ENCODE results near the gene DONSON. TPM values are rescaled to one million over a fixed set of nuclear protein-coding genes. Genes with fewer than 3 reads are reported as not detected.
A peak's percentile ranks its signal among the peaks of the same experiment; 100 is the strongest.

Gene DONSON
- total and polyA plus RNA-seq, 5 donors: 3.9 to 5.9 (median 5.3) TPM

GRCh38 chr21:33541105-33541711 is 47.3 kb downstream of the DONSON start:
- WGBS: 53% methylated on average over 19 of the region's 19 CpGs
- intact Hi-C loops (cut with DNase I): no loop called here

GRCh38 chr21:33540711-33541104 is 47.8 kb downstream of the DONSON start:
- no peaks in the 10 kb centered on the region for H3K9me3 ChIP-seq (ENCODE audit: control insufficient read depth, low read length)
- 79% methylated on average over 3 of the region's 3 CpGs for WGBS
- no peak overlapping the region for H3K4me3 ChIP-seq (ENCODE audit: low read length)
- ATAC-seq (no peak), DNase-seq (no peak)
- intact Hi-C loops (cut with DNase I): no loop called here
- no peaks in the 10 kb centered on the region for H3K4me1 ChIP-seq (ENCODE audit: control insufficient read depth, insufficient read depth, low read length)
- no peaks in the 10 kb centered on the region for H3K27me3 ChIP-seq (ENCODE audit: control insufficient read depth, insufficient read depth)
- no peak overlapping the region for H3K27ac ChIP-seq (ENCODE audit: low read length)

More at GRCh38 chr21:33541105-33541711, 47.3 kb downstream of the DONSON start:
- Histone ChIP-seq H3K4me1 (ENCODE audit: control insufficient read depth, insufficient read depth, low read length) (no peaks in the 10 kb centered on the region), H3K27me3 (ENCODE audit: control insufficient read depth, insufficient read depth) (no peaks in the 10 kb centered on the region), H3K27ac (ENCODE audit: low read length) (peak overlapping the region; percentile 81), H3K9me3 (ENCODE audit: control insufficient read depth, low read length) (no peaks in the 10 kb centered on the region), H3K4me3 (ENCODE audit: low read length) (peak overlapping the region; percentile 52)
- DNase-seq (peak in 1 of 3 donors; percentile 55), ATAC-seq (no peak)

- no peaks in the 10 kb centered on the region for H3K9me3 ChIP-seq (ENCODE audit: control insufficient read depth, low read length)
- intact Hi-C loops (cut with DNase I): no loop called here
- 81% methylated on average over 4 of the region's 4 CpGs for WGBS
- DNase-seq (no peak), ATAC-seq (no peak)
- H3K27ac ChIP-seq (ENCODE audit: low read length): no peak overlapping the region
- no peak overlapping the region for H3K4me3 ChIP-seq (ENCODE audit: low read length)
- no peaks in the 10 kb centered on the region for H3K27me3 ChIP-seq (ENCODE audit: control insufficient read depth, insufficient read depth)
- no peaks in the 10 kb centered on the region for H3K4me1 ChIP-seq (ENCODE audit: control insufficient read depth, insufficient read depth, low read length)
Observed at GRCh38 chr21:33539616-33540015, 48.9 kb downstream of the DONSON start.

- Histone ChIP-seq H3K4me3 (ENCODE audit: low read length) (no peak overlapping the region), H3K9me3 (ENCODE audit: control insufficient read depth, low read length) (no peaks in the 10 kb centered on the region), H3K27me3 (ENCODE audit: control insufficient read depth, insufficient read depth) (no peaks in the 10 kb centered on the region), H3K4me1 (ENCODE audit: control insufficient read depth, insufficient read depth, low read length) (no peaks in the 10 kb centered on the region), H3K27ac (ENCODE audit: low read length) (no peak overlapping the region)
- ATAC-seq (no peak), DNase-seq (no peak)
- WGBS: 95% methylated on average over 2 of the region's 2 CpGs
- intact Hi-C loops (cut with DNase I): no loop called here
Observed at GRCh38 chr21:33537212-33537611, 51.3 kb downstream of the DONSON start.

GRCh38 chr21:33531007-33531406 is 57.5 kb downstream of the DONSON start:
- Histone ChIP-seq H3K4me3 (ENCODE audit: low read length) (no peak overlapping the region), H3K27ac (ENCODE audit: low read length) (no peak overlapping the region), H3K4me1 (ENCODE audit: control insufficient read depth, insufficient read depth, low read length) (no peaks in the 10 kb centered on the region), H3K27me3 (ENCODE audit: control insufficient read depth, insufficient read depth) (no peaks in the 10 kb centered on the region), H3K9me3 (ENCODE audit: control insufficient read depth, low read length) (no peaks in the 10 kb centered on the region)
- ATAC-seq (no peak), DNase-seq (no peak)
- intact Hi-C loops (cut with DNase I): no loop called here
- 87% methylated on average over 3 of the region's 3 CpGs for WGBS

Other genes starting within 250 kb of the DONSON start
- gene IFNGR2, start 185.3 kb downstream of the DONSON start, total RNA-seq: 10 to 100 TPM; 37.5 to 47.4 (median 42.2) TPM
- gene IFNGR2, start 185.3 kb downstream of the DONSON start, polyA plus RNA-seq: 37.4 TPM
- 10 to 100 TPM; 38.8 to 49.3 (median 41.2) TPM for gene TMEM50B, start 108.7 kb downstream of the DONSON start, total RNA-seq
- 37.0 TPM for gene TMEM50B, start 108.7 kb downstream of the DONSON start, polyA plus RNA-seq
- gene DNAJC28, start 97.0 kb downstream of the DONSON start, total RNA-seq: 1 to 10 TPM; 3.8 to 6.0 (median 5.7) TPM
- gene DNAJC28, start 97.0 kb downstream of the DONSON start, polyA plus RNA-seq: 6.2 TPM
- 10 to 100 TPM; 28.6 to 47.4 (median 31.3) TPM for gene GART, start 46.6 kb downstream of the DONSON start, total RNA-seq
- gene GART, start 46.6 kb downstream of the DONSON start, polyA plus RNA-seq: 12.7 TPM
- gene SON, start 45.6 kb downstream of the DONSON start, total RNA-seq: 100 to 1,000 TPM; 162 to 204 (median 178) TPM
- gene SON, start 45.6 kb downstream of the DONSON start, polyA plus RNA-seq: 91.2 TPM
- gene CRYZL1, start 53.1 kb upstream of the DONSON start, total RNA-seq: 10 to 100 TPM; 25.0 to 37.5 (median 32.3) TPM
- gene CRYZL1, start 53.1 kb upstream of the DONSON start, polyA plus RNA-seq: 26.7 TPM
- gene ITSN1, start 53.8 kb upstream of the DONSON start, total RNA-seq: 10 to 100 TPM; 63.4 to 83.6 (median 70.6) TPM
- gene ITSN1, start 53.8 kb upstream of the DONSON start, polyA plus RNA-seq: 32.8 TPM